DMS 273 (cell line): Measurements from ENCODE around the gene TENM4.

Experiments
- DNase-seq: peaks from one replicate; lab custom pipeline; 2025; ENCODE audit not compliant: unreplicated experiment; lab: John Stamatoyannopoulos, UW

The TENM4 gene

DNA sequence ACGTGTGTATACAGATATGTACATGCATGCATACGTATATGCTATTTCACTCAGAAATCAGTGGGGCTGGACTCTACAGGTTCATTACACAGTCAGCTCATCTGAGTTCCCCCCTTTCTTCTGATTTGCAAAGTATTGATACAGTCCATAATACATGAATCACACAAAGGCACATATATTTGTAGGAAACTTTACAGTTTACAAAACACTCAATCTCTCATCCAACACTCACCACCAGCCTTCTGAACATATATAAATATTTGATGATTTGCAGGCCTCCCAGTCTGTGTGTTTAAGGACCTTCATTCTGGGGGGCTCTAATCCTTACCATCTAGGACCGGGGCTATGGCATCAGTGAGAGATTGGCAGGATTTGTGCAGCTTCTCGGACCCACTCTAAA lies 293.8 kb downstream of the TENM4 start:
- no peak for DNase-seq

DNA sequence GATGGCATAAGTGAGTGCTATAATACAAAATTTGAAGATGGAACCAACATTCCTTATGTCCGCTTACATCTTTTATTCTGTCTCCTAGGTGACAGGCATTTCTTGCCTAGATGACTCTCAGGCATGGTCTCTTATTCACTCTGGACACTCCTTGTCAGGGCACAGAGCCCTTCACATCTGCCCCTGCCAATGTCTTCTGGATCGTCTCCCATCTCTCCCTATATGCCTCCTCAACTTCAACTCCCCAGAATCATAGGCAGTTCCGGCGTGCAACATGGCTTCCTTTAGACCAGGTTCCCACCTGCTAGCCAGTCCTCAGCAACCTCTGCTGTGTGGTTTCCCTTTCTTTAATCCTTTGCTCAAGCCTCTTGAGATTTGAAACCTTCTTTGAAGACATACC lies 300.9 kb downstream of the TENM4 start:
- DNase-seq = no peak

DNA sequence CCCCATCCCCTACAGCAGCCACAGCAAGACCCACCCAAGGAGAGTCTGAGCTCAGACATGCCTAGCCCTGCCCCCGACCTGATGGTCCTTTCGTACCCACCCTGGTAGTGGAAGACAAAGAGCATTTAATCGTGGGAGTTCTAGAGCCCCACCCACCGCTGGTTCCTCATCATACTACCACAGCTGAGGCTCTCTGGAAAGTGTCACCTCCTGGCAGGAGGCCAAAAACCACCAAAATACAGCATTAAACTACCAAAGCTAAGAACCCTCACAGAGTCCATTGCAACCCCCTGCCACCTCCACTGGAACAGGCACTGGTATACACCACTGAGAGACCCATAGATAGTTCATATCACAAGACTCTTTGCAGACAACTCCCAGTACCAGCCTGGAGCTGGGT lies 311.1 kb downstream of the TENM4 start:
- no peak for DNase-seq

GRCh38 chr11:79128291-79128690 lies 312.5 kb downstream of the TENM4 start:
- no peak for DNase-seq

- DNase-seq = no peak
These were observed 318.1 kb downstream of the TENM4 start for GRCh38 chr11:79122759-79123158.

GRCh38 chr11:79121351-79121750 lies 319.5 kb downstream of the TENM4 start:
- peak; percentile 90 for DNase-seq

DNA sequence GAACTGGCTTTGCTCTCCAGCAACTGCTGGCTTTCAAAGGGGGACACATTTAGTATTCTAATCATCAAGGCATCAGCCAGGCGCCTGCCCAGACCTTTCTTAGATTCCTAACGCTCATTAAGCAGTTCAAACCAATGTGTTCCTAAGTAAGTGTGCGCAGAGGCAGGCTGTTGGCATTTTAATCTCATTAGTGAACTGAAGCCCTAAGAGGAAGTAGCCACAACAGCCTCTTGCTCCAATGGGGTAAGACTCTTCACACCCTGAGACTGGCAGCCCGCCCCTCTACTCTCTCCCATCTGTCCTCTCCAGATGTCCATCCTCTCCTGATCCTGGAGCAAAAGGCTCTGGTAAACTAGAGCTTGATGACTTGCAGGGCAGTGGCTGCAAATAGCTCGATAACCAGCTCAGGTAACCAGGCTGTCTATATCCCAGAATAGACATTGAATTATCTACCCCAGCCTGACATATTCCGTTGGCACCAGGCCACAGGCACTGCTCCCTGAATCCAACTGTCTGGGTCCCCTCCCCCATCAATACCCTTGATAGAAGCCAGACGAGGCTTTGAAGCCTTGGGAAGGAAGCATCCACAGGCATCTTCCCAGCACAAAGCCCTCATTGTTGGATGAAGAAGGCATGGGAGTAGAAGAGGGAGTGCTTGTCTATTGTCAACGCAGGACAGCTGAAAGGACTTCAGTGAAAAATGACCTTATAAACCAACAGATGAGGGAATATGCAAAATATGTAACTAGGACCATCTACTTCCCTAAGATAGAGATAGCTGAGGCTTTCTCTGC lies 321.1 kb downstream of the TENM4 start:
- DNase-seq = peak; percentile 97

DNA sequence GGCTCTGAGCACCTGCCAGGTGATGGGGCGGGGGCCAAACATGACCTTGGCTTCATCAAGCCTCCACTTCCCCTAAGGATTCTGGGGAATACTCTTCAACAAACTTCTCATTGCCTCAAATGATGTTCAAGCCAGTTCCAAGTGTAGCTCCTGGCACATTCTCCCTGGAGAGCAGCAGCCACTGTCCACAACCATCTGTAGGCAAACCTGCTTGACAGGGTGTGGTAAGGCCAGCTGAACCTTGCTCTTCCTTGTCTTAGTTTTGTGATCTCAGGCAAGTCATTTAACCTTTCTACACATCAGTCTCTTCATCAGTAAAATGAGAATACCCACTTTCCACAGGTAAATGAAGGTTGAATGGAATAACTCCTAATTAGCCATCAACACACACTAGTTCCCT lies 323.3 kb downstream of the TENM4 start:
- DNase-seq = no peak

GRCh38 chr11:79116600-79116999 lies 324.2 kb downstream of the TENM4 start:
- no peak for DNase-seq

GRCh38 chr11:79113054-79113690 lies 327.7 kb downstream of the TENM4 start:
- DNase-seq = no peak

DNA sequence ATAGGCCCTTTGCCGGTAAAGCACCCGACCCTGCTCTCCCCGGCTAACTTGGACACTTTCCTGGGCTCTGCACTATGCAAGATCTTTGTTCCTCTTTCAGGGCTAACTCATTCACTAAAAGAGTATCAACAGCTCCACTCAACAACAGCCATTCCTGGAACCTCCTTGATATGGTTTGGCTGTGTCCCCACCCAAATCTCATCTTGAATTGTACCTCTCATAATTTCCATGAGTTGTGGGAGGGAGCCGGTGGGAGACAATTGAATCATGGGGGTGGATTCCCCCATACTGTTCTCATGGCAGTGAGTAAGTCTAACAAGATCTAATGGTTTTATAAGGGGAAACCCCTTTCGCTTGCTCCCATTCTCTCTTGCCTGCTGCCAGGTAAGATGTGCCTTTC lies 330.0 kb downstream of the TENM4 start:
- DNase-seq = no peak

GRCh38 chr11:79110321-79110720 lies 330.5 kb downstream of the TENM4 start:
- no peak for DNase-seq

DNA sequence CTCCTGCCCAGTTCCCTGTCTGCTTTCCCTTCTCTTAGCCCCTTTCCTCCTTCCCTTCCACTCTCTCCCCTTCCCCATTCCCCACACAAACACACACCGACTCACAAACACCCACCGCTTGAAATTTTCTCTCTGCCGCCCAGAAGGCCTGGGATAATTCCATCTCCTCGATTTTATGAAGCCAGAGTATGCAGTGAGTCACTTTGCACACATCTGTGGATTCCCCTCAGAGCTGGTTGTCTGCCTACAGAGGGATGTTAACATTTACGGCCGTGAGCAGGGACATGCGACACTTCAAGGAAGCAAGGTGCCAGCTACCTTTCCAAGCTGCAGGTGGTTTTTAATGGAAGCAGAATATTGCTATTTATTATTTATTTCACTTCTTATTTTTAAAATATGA lies 332.0 kb downstream of the TENM4 start:
- DNase-seq = no peak

DNA sequence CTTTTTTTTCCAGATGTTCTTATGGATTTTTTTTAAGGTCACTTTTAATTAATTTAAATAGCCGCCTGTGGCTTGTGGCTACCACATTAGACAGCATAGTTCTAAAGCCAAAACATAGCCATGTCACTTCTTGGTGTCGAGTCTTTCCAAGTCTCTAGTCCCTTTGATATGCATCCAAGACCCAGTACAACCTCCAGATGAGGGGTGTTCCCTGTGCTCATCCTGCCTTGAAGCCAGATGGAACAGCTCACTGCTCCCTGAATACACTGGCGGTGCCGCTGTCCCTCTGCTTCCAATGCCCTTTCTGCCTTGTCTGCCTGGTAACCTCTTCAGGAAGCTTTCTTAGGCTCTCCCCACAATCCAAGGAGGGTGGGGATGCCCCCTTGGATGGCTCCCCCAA lies 338.0 kb downstream of the TENM4 start:
- peak; percentile 31 for DNase-seq

GRCh38 chr11:79101656-79102055 lies 339.2 kb downstream of the TENM4 start:
- peak; percentile 80 for DNase-seq

DNA sequence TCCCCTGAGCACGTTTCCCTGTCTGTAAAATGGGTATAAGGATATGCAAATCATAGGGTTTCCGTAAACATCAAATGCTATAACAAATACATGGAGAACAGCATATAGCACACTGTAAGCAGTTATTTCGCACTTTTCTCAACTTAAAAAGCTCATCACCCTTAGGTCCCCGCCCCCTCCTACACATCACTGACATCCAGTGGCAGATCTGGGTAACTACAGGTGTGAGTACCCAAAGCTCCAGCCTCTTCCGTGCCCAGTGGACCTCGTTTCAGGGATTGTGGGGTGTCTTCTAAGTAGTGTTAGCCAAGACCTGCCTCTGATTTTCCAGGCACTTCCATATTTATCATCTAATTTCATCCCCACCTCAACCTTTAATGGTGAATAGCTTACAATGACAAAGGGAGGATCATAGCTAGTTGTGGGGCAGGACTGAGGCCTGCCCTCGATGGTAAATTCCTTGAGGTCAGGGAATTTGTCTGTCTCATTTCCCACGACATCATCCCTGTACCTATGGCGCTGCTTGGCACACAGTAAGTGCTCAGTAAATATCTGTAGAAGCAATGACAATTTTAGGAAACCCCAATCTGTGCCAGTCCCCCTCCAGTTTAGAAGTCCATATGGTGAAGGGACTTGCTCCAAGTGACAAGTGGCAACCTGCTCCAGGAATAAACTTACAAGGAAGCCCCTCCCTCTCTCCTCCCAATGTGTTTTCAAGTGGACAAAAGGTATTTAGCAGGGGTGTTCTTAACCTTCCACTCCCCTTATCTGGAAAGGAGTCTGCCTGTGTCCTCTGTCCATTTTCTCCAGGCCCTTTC lies 340.5 kb downstream of the TENM4 start:
- DNase-seq = peak; percentile 72

DNA sequence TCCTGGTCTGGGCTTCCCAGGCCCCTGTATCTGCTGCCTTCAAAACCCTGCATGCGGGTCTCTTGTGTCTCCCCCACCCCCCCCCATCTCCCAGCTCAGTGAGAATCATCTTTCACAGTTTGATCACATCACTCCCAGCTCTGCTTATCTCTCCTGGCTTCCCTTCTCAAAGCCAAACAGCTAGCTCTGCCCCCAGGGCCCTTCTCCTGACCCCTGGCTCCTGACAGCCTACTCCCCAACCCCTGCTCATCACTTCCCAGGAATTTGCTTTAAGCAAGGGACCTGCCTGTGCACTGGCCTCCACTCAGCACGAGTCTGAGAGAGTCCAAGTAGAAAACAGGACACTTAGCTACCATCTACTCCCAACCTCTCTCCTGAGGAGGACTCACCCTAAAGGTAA lies 342.7 kb downstream of the TENM4 start:
- no peak for DNase-seq

DNA sequence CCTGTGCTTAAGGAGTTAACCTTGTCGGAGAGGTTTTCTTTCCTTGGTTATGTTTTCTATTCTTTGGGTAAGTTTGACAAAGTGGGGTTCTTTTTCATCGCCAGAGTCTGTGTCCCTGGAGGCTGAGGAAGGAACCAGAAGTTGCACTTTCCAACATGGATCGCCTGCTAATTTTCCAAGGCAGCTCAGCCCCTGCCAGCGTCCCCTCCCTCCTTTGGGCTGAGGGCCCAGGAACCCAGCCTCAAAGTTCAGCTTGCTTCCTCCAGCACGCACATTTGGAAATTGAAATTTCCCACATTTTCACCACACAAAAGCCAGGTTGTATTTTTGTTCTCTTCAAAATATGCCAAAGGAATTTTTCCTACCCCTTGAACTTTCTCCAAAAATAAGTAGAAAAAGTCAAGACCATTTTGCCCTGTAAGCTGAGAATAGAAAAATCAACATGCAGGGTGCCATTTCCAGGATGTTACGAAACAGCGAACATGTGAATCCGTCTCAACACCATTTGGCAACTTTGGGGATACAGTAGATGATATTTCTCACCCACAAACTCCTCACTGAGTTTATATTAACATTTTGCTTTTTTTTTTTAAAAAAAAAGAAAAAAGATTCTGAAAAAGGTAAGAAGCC lies 343.5 kb downstream of the TENM4 start:
- DNase-seq = no peak

- DNase-seq = no peak
These were observed 345.4 kb downstream of the TENM4 start for GRCh38 chr11:79095424-79095823.

DNA sequence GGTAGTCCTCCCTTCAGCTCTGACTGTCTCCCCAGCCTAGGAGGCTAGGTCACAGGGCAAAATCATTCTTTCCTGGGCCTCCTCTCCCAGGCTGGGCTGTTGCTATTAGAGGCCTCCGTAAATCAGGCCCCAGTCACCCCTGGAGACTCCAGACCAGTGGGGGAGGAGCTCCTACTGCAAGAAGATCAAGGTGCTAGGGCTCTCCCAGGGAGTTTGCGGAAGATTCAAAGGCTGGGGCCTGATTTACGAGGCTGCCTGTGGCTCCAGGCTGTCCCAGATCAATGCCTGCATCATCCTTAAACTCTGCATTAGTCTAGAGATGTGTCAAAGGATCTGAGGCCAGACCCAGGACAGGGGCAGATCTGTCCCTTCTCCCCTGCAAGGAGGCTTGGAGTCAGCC lies 346.2 kb downstream of the TENM4 start:
- DNase-seq = no peak

DNA sequence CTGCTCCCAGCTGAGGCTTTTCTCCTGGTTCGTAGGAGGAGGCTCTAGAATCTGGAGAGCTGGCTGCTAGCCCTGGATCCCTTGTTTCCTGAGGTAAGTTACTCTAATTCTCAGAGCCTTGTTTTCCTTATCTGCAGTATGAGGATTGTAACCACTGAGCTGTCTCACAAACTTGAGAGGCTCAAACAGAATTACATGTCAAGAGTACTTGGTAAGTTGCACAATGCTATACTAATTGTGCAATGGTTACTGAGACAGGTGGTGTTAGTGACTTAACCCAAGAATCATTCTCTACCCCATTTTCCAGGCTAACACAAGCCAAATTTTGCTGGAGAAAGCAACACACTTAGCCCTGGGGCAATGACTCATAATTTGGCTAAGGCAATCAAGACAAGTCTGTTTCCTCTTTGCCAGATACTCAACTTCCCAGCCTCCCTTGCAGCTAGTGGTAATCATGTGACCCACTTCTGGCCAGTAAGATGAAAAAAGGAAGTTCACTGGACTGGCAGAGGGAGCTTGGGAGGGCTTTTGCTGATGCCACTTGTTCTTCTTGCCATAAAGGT lies 348.0 kb downstream of the TENM4 start:
- DNase-seq = peak; percentile 4
